HG03378 (cell line): ENCODE data around the gene GARIN5A.
A peak's percentile ranks its signal among the peaks of the same experiment; 100 is the strongest.

Experiments
- ATAC-seq: cut with Tn5 transposase; IDR thresholded peaks from one replicate; pipeline ENCODE4 v1.9.1; 2021; ENCODE audit warnings: mild to moderate bottlenecking, moderate library complexity; ENCODE audit not compliant: unreplicated experiment

Gene GARIN5A

GRCh38 chr19:50435627-50436026 is 41.0 kb downstream of the GARIN5A start:
- ATAC-seq: no peak

- no peak for ATAC-seq
These were observed 41.4 kb downstream of the GARIN5A start for GRCh38 chr19:50435221-50435620.

GRCh38 chr19:50434525-50434924 is 42.1 kb downstream of the GARIN5A start:
- no peak for ATAC-seq

- no peak for ATAC-seq
These were observed 43.2 kb downstream of the GARIN5A start for GRCh38 chr19:50433201-50434180.

GRCh38 chr19:50432221-50433028 is 44.2 kb downstream of the GARIN5A start, which contains the start of gene MYBPC2:
TSS of gene MYBPC2 (plus strand) at chr19:50432892. CDS start at chr19:50432954, 62 bp downstream.
- no peak for ATAC-seq

GRCh38 chr19:50431343-50432220 is 45.1 kb downstream of the GARIN5A start:
- peak; percentile 65 for ATAC-seq

- ATAC-seq: no peak
These were observed 45.7 kb downstream of the GARIN5A start for GRCh38 chr19:50430888-50431342.

GRCh38 chr19:50428772-50429463 is 47.7 kb downstream of the GARIN5A start:
- ATAC-seq: no peak

- ATAC-seq: no peak
These were observed 48.6 kb downstream of the GARIN5A start for GRCh38 chr19:50427997-50428425.

GRCh38 chr19:50427318-50427925 is 49.2 kb downstream of the GARIN5A start:
- ATAC-seq: no peak

- ATAC-seq: no peak
These were observed 51.1 kb downstream of the GARIN5A start for GRCh38 chr19:50425581-50425980.

GRCh38 chr19:50423279-50424113 is 53.2 kb downstream of the GARIN5A start:
- ATAC-seq: no peak

GRCh38 chr19:50422397-50423278 is 54.0 kb downstream of the GARIN5A start:
- no peak for ATAC-seq

- no peak for ATAC-seq
These were observed 55.8 kb downstream of the GARIN5A start for GRCh38 chr19:50420808-50421207.

GRCh38 chr19:50420127-50420526 is 56.5 kb downstream of the GARIN5A start:
- ATAC-seq: no peak

GRCh38 chr19:50419580-50420035 is 57.0 kb downstream of the GARIN5A start:
- ATAC-seq: no peak

- ATAC-seq: no peak
These were observed 57.5 kb downstream of the GARIN5A start for GRCh38 chr19:50419022-50419579.
